ENCODE data around the gene HNRNPUL1. TPM values are rescaled to one million over a fixed set of nuclear protein-coding genes. Genes with fewer than 3 reads are reported as not detected.

The HNRNPUL1 gene
- total RNA-seq, 2 donors from 2014 or later: 286 to 496 TPM

DNA sequence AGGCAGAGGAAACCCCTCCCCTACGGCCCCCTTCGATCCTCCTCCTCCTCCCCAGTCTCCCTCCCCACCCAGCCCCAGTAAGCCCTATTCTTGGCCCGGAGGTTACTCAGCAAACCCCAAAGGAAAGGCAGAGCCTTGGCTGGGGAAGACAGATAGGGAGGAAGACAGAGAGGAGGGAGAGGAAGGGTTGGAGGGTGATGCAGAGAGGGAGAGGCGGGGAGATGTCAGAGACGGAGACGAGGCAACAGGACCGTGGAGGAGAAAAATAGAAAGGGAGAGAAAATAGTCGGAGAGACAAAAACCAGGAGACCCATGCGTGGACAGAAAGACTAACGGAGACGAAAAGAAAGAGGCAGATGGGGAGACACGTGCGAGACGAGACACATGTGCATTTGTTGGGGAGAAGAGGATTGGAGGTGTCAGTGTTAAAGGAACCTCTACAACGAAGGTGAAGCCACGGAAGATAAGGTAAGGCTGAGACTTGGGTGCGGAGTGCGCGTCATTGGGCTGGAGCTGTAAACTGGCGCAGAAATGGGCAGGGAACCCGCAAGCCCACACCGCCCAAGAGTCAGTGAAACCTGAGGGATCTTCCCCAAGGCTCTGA is 86.7 kb downstream of the HNRNPUL1 start:
- ATAC-seq (no peak), DNase-seq (ENCODE audit: low spot score in 2 of 2) (no peak)
- Mint-ChIP-seq H3K36me3 (peaks cover 26 to 49% of the 10 kb centered on the region in 2 donors), H3K9me3 (no peaks in the 10 kb centered on the region), H3K27ac (peak overlapping the region; percentile 91 to 93)

DNA sequence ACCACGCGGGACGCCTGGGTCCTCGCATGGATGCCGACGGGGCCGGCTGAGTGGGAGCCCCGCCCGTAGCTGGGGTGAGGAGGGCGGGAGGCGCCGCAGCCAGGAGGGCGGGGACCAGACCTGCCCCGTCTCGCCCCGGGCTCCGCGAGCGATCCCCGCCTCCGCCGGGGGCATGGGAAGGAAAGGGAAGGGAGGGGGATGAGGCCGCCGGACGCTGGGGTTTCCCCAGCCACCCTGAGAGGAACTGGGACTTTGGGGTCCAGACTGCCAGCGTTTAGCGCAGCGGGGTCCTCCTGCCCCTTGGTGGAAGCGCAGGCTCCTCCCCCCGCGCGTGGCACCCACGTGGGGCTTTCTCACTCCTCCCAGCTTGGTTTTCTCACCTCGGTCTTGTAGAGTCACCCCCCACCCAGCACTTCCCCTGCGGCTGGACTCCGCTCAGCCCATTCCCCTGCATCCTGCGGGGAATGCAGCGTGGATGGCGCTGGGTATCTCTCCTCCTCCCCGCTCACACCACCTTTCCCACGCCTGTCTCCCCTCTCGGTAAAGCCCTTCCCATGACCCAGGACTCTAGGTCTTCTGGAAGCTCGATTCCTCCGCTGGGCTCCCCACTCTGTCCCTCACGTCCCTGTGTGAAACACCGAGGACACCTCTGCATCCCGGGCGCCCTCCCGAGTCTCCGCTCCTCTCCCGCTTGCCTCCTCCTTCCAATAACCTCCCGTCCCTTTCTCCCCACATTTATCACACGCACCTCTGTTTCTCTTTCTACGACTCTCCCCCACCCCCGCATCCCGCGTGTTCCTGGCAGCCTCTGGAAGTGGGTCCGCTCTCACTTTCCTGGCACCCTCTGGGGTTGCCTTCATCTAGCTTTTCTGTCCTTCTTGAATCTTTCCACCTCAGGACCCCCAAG is 87.4 kb downstream of the HNRNPUL1 start:
- H3K27ac Mint-ChIP-seq: peak overlapping the region; percentile 93 to 94
- H3K9me3 Mint-ChIP-seq: no peaks in the 10 kb centered on the region
- peaks cover 26 to 49% of the 10 kb centered on the region in 2 donors for H3K36me3 Mint-ChIP-seq
- peak; percentile 80 to 85 for DNase-seq (ENCODE audit: low spot score in 2 of 2)
- peak; percentile 64 to 68 for ATAC-seq

DNA sequence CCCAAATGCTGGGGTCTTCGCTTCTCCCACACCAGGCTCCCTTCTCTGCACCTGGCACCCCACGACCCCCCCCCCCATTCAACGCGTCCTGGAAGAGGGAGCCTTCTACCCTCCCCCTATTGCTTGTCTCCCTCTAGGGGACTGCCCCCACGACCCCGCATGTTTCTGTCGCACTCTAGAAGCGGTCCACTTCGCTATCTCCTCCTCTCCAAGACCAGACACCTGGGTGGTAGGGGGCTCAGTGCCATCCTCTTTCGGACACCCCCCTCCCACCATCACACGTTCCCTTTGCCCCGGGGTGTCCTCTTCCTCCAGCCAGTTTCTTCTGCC is 88.1 kb downstream of the HNRNPUL1 start:
- Mint-ChIP-seq H3K27ac (peak overlapping the region; percentile 93 to 98), H3K36me3 (peaks cover 26 to 55% of the 10 kb centered on the region in 2 donors), H3K9me3 (no peaks in the 10 kb centered on the region)
- ATAC-seq: no peak
- no peak for DNase-seq (ENCODE audit: low spot score in 2 of 2)

DNA sequence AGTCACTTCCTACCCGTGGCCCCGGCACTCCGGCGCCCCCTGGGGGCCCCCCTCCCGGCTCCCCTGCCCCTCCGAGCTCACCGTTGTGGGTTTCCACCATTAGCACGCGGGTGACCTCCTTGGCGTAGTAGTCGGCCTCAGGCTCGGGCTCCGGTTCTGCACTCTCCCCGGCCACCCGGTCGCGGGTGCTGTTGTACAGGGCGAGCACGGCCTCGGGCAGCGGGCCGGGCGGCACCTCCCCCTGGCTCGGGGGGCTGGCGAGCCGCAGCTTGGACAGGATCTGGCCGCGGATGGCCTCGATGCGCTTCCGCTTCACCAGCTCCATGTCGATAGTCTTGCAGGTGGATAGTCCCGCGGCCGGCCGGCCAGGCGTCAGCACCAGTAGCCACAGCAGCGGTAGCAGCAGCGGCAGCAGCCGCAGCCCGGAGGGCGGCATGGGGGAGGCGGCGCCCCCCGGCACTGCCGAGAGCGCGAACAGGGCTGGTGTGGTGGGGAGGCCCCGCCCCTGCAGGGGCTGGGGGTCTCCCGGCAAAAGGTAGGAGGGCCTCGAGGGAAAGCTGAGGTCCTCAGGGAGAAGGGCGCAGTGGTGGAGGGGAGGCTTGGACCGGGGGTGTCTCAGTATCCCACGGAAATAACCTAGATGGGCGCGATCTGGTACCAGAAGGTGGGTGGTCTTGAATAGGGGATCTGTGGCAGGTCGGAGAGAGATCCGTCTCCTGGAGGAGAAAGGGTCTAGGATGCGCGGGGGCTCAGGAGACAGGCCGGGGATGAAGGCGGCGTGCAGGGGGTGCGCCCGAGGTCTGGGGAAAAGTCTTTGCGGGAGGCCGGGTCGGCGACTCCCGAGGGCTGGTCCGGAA is 88.7 kb downstream of the HNRNPUL1 start:
- Mint-ChIP-seq H3K27ac (peak overlapping the region; percentile 90 to 93), H3K36me3 (peaks cover 26 to 55% of the 10 kb centered on the region in 2 donors), H3K9me3 (no peaks in the 10 kb centered on the region)
- ATAC-seq (peak; percentile 22 to 25), DNase-seq (ENCODE audit: low spot score in 2 of 2) (peak; percentile 82 to 87)

DNA sequence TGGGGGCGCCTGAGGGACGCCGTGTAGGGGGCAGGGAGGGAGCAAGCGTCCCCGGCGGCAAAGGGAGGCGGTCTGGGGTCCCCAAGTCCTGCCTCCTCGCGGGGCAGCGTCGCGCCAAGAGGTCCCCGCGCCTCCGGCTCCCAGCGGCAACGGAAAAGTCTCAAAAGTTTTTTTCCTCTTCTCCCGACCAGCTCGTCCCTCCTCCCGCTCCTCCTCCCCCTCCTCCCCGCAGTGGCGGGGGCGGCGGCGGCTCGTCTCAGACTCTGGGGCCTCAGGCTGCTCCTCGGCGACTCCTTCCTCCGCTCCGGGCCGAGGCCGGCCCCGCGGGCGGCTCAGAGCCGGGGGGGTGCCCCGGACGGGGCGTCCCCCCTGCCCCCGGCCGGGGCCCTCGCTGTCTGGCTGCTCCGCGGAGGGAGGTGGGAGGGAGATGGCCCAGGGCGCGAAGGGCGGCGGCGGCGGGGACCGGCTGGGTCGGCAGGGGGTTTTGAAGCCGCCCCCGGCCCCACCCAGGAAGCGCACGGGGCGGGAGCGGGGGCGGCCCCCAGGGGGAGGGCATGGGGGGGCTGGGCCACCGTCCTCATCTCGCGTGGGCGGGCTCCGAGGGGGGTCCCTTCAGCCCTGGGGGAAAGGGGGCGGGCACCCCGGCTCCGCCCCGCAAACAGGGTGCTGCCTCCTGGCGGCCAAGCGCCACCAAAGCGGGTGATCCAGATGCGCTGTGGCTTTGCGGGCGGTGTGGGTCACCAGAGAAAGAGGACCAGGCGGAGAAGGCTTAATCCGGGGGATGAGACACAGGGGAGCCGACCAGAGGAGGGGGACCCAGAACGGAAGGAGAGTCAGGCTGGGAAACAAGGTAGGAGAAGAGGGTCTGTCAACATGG is 89.5 kb downstream of the HNRNPUL1 start, which contains the start of gene TGFB1:
Gene TGFB1 (minus strand): TSS at position 457 of the 877 bp plus-strand sequence. CDS start 878 bp downstream, outside the sequence.
- Mint-ChIP-seq H3K9me3 (no peaks in the 10 kb centered on the region), H3K36me3 (peaks cover 26 to 46% of the 10 kb centered on the region in 2 donors), H3K27ac (peak within 1 kb of the TSS; percentile 93)
- peak; percentile 47 to 59 for ATAC-seq
- peak; percentile 92 for DNase-seq (ENCODE audit: low spot score in 2 of 2)

DNA sequence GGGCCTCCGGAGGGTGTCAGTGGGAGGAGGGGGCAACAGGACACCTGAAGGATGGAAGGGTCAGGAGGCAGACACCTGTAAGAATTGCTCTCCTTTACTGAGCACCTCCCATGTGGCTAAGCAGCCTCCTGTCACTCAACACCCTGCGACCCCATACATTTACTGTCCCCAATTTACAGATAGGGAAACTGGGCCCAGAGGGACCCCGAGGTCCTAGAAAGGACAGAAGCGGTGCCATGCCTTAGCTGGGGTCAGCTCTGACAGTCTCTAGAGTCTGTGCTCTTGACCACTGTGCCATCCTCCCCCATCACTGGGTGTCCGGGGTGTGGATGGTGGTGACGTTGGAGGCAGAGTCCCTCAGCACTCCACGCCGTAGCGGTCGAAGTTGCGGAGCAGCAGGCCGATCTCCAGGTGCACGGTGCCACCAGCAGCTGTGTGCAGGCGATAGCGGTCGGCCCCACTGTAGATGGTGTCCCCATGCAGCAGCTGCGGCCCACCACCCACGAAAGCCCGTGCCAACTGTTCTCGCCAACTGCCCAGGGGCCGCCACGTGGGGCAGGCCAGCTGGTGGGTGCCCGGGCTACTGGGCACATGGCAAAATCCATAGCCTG is 90.3 kb downstream of the HNRNPUL1 start:
- Mint-ChIP-seq H3K27ac (peak overlapping the region; percentile 93), H3K9me3 (no peaks in the 10 kb centered on the region), H3K36me3 (peaks cover 19 to 39% of the 10 kb centered on the region in 2 donors)
- ATAC-seq (no peak), DNase-seq (ENCODE audit: low spot score in 2 of 2) (no peak)

DNA sequence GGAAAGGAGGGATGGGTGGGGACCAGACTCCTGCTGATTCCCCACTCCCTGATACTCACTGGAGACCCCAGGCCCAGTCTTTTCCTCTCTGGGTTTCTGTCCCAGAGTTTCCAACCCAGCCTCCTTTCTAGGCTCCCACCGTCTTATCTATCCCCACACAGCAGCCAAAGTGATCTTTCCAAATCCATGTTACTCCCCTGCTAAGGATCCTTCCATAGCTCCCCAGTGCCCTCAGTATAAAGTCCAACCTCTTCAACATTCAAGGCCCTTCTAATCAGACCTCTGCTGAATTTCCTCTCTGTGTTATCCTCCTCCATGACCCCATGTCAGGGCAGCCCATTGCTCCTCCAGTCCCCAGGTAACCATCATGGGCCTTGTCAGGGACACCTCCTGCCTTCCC is 90.9 kb downstream of the HNRNPUL1 start:
- ATAC-seq (no peak), DNase-seq (ENCODE audit: low spot score in 2 of 2) (no peak)
- Mint-ChIP-seq H3K36me3 (peaks cover 17 to 33% of the 10 kb centered on the region in 2 donors), H3K9me3 (no peaks in the 10 kb centered on the region), H3K27ac (peak overlapping the region; percentile 40 to 94)

DNA sequence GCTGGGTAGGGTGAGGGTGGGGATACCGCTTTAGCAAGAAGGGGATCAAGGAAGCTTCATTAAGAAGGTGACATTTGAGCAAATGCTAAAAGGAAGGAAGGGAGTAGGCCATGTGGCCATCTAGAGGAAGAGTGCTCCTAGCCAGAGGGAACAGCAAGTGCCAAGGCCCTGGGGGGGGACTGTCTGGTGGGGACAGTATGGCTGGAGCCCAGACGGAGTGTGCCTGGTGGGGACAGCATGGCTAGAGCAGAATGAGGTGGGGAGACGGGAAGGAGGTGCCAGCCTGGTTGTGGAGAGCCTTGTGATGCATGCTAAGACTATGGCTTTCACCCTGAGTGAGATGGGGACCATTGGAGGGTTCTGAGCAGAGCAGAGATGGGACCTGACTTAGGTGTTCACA is 91.6 kb downstream of the HNRNPUL1 start:
- H3K27ac Mint-ChIP-seq: peak overlapping the region; percentile 94 to 99
- H3K9me3 Mint-ChIP-seq: no peaks in the 10 kb centered on the region
- ATAC-seq (no peak), DNase-seq (ENCODE audit: low spot score in 2 of 2) (no peak)
- peaks cover 13 to 27% of the 10 kb centered on the region in 2 donors for H3K36me3 Mint-ChIP-seq

DNA sequence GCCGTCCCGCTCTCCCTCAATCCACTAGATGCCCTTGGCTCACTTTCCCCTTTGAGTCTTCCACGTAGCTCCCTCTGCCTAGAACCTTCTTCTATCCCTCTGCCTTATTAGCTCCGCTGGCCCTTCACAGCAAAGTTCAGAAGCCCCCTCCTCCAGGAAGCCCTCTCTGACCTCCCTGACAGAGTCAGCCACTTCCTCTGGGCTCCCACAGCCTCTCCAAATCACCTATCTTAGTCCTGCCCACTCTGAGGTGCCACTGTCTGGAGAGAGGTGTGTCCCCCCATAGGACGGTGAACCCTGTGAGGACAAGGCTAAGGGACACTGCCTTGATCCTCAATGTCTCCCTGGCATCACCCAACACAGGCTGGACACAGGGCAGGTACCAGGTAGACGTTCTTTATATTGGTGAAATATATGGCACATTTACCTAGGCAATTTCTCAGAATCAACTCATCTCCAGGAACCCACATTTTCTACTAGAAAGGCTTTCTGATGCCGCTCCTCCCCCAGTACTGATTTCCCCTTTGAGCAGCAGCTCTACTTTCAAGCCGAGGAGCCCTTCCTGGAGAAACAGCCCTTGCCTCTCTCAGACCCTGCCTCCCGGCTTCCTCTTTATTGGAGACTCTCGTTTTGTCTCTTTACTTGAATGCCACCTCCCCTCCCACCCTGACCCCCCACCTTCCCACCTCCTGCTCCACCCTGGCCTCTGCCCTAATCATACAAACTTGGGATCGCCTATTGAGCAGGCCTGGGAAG is 93.0 kb downstream of the HNRNPUL1 start:
- no peak for DNase-seq (ENCODE audit: low spot score in 2 of 2)
- Mint-ChIP-seq H3K36me3 (peaks cover 4 to 17% of the 10 kb centered on the region in 2 donors), H3K27ac (peak overlapping the region; percentile 94 to 99), H3K9me3 (no peaks in the 10 kb centered on the region)
- ATAC-seq: no peak

Other genes starting within 250 kb of the HNRNPUL1 start
- not detected for gene CYP2A13, start 175.9 kb upstream of the HNRNPUL1 start, total RNA-seq
- not detected for gene CYP2F1, start 149.9 kb upstream of the HNRNPUL1 start, total RNA-seq
- 1 to 10 TPM in 1 of 2 donors, under 1 TPM in 1; 0.91 to 2.0 TPM for gene CYP2S1, start 71.2 kb upstream of the HNRNPUL1 start, total RNA-seq
- under 1 TPM in 1 of 2 donors, not detected in 1; 0.74 TPM for gene AXL, start 45.1 kb upstream of the HNRNPUL1 start, total RNA-seq
- 10 to 100 TPM; 24.7 to 43.1 TPM for gene CCDC97, start 45.8 kb downstream of the HNRNPUL1 start, total RNA-seq
- 100 to 1,000 TPM in 1 of 2 donors, 10 to 100 TPM in 1; 73.4 to 126 TPM for gene TGFB1, start 89.5 kb downstream of the HNRNPUL1 start, total RNA-seq
- 1 to 10 TPM; 4.7 to 7.8 TPM for gene B9D2, start 99.8 kb downstream of the HNRNPUL1 start, total RNA-seq
- 10 to 100 TPM in 1 of 2 donors, 1 to 10 TPM in 1; 8.2 to 11.0 TPM for gene TMEM91, start 112.2 kb downstream of the HNRNPUL1 start, total RNA-seq
- 10 to 100 TPM; 44.7 to 61.1 TPM for gene EXOSC5, start 133.0 kb downstream of the HNRNPUL1 start, total RNA-seq
- 10 to 100 TPM; 19.8 to 27.2 TPM for gene BCKDHA, start 133.4 kb downstream of the HNRNPUL1 start, total RNA-seq
- gene B3GNT8, start 163.0 kb downstream of the HNRNPUL1 start, total RNA-seq: under 1 TPM; 0.19 to 0.55 TPM
- 10 to 100 TPM; 46.7 to 58.5 TPM for gene DMAC2, start 175.5 kb downstream of the HNRNPUL1 start, total RNA-seq
- not detected for gene ERICH4, start 178.8 kb downstream of the HNRNPUL1 start, total RNA-seq